Activated CD8-positive, alpha-beta T cell treated with anti-CD3 and anti-CD28 coated beads for 36 hours (primary cell): Measurements from ENCODE around the gene CCDC50. TPM values are rescaled to one million over a fixed set of nuclear protein-coding genes. Genes with fewer than 3 reads are reported as not detected.

Source experiments
- ATAC-seq: fragments of 200-7000 bp; cut with Tn5 transposase; one replicate; pipeline ENCODE4 v1.10.0; 2021; ENCODE audit warnings: mild to moderate bottlenecking, moderate library complexity
- CTCF ChIA-PET: fragments of 350-600 bp; sonication (Branson Sonifier 250); formaldehyde crosslinking; loops from one replicate; lab custom pipeline; 2021; ENCODE audit warnings: antibody characterized with exemption; lab: Charles Lee
- POLR2A ChIA-PET: fragments of 350-600 bp; sonication (Branson Sonifier 250); formaldehyde crosslinking; loops from one replicate; lab custom pipeline; 2021; ENCODE audit warnings: antibody characterized with exemption; lab: Charles Lee
- DNase-seq: peaks from one replicate; pipeline ENCODE4 v3.0.0-alpha.2; 2020
- H3K27ac Mint-ChIP-seq: one replicate; pipeline ENCODE4 v1.8.0; 2021; ENCODE audit warnings: mild to moderate bottlenecking, mixed read lengths
- H3K27me3 Mint-ChIP-seq: one replicate; pipeline ENCODE4 v1.8.0; 2021; ENCODE audit warnings: mixed read lengths
- H3K36me3 Mint-ChIP-seq: one replicate; pipeline ENCODE4 v1.8.0; 2021; ENCODE audit warnings: low read depth, mixed read lengths
- H3K4me1 Mint-ChIP-seq: one replicate; pipeline ENCODE4 v1.8.0; 2021; ENCODE audit warnings: low read depth, mixed read lengths
- H3K4me3 Mint-ChIP-seq: one replicate; pipeline ENCODE4 v1.8.0; 2021; ENCODE audit warnings: mild to moderate bottlenecking, moderate library complexity, mixed read lengths
- H3K9me3 Mint-ChIP-seq: one replicate; pipeline ENCODE4 v1.8.0; 2021; ENCODE audit warnings: mixed read lengths
- CTCF ChIP-seq: fragments of 200-600 bp; IDR thresholded peaks from one replicate; pipeline ENCODE4 v1.8.0; 2022; ENCODE audit warnings: antibody characterized with exemption, mild to moderate bottlenecking
- intact Hi-C: fragments of 100-400 bp; cut with micrococcal nuclease; formaldehyde crosslinking; loops from one replicate; pipeline ENCODE4 v1.10.0; 2022
- total RNA-seq, 2 experiments: library from RNA; stranded (reverse); gene quantifications; one replicate each; pipeline ENCODE4 v1.2.3, GENCODE V29; 2021

The CCDC50 gene
- 1 to 10 TPM; 7.3 to 7.6 TPM for total RNA-seq

- peak; percentile 75 for ATAC-seq
- intact Hi-C loops = no loop called here
- CTCF ChIA-PET = no interaction called here
- Mint-ChIP-seq H3K4me3 (peak within 1 kb of the TSS; percentile 71), H3K36me3 (no peaks in the 10 kb centered on the region), H3K27ac (peak within 1 kb of the TSS; percentile 52), H3K9me3 (no peaks in the 10 kb centered on the region), H3K4me1 (peaks cover 13% of the 10 kb centered on the region), H3K27me3 (peaks cover 23% of the 10 kb centered on the region)
- peak; percentile 65 for DNase-seq
- POLR2A ChIA-PET = interaction anchor here (1.4 kb wide), 1 partner anchor 16 kb away, joined by 4 read pairs; no protein-coding TSS in a partner anchor
- no peak for TF ChIP-seq CTCF
Measured at GRCh38 chr3:191328962-191329653, at the start of gene CCDC50. CCDC50 (plus strand) TSS chr3:191329394; CDS start chr3:191329675, 281 bp downstream.

- no peak overlapping the region for H3K4me3 Mint-ChIP-seq
- DNase-seq = no peak
- peaks cover under 1% of the 10 kb centered on the region for H3K9me3 Mint-ChIP-seq
- intact Hi-C loops = no loop called here
- no peaks in the 10 kb centered on the region for H3K36me3 Mint-ChIP-seq
- H3K27ac Mint-ChIP-seq = no peak overlapping the region
- CTCF ChIA-PET = interaction anchor here (1.3 kb wide), 1 partner anchor 16 kb away, joined by 3 read pairs; no protein-coding TSS in a partner anchor
- POLR2A ChIA-PET = no interaction called here
- H3K27me3 Mint-ChIP-seq = peaks cover 2% of the 10 kb centered on the region
- ATAC-seq = no peak
- no peak for TF ChIP-seq CTCF
- no peaks in the 10 kb centered on the region for H3K4me1 Mint-ChIP-seq
Measured at GRCh38 chr3:191280111-191280510, 49.1 kb upstream of the CCDC50 start.

GRCh38 chr3:191280882-191281281 lies 48.3 kb upstream of the CCDC50 start:
- H3K9me3 Mint-ChIP-seq = peaks cover 2% of the 10 kb centered on the region

GRCh38 chr3:191282251-191283185 lies 46.7 kb upstream of the CCDC50 start:
- Mint-ChIP-seq H3K36me3 (no peaks in the 10 kb centered on the region), H3K4me3 (no peak overlapping the region), H3K4me1 (no peaks in the 10 kb centered on the region), H3K9me3 (peaks cover 2% of the 10 kb centered on the region), H3K27me3 (no peaks in the 10 kb centered on the region), H3K27ac (no peak overlapping the region)
- ChIA-PET CTCF (no interaction called here), POLR2A (no interaction called here)
- TF ChIP-seq CTCF = no peak
- ATAC-seq (no peak), DNase-seq (no peak)
- intact Hi-C loops = no loop called here

More at GRCh38 chr3:191280882-191281281, 48.3 kb upstream of the CCDC50 start:
- intact Hi-C loops = no loop called here
- no peaks in the 10 kb centered on the region for H3K4me1 Mint-ChIP-seq
- no peak for DNase-seq
- H3K27me3 Mint-ChIP-seq = peaks cover 2% of the 10 kb centered on the region
- H3K4me3 Mint-ChIP-seq = no peak overlapping the region
- no peak for TF ChIP-seq CTCF
- no peak overlapping the region for H3K27ac Mint-ChIP-seq
- CTCF ChIA-PET = interaction anchor here (1.3 kb wide), 1 partner anchor 16 kb away, joined by 3 read pairs; no protein-coding TSS in a partner anchor
- POLR2A ChIA-PET = no interaction called here
- no peak for ATAC-seq
- no peaks in the 10 kb centered on the region for H3K36me3 Mint-ChIP-seq
